Colon (tissue), 2 donors: ENCODE measurements around the gene MGAT5.

ENCODE experiments used
- FAIRE-seq: peaks from 2 replicates; lab custom pipeline; 2012; peaks lifted over from hg19 to GRCh38; lab: Jason Lieb, UNC
- donor health status: control.
- donor health status: control.

Gene MGAT5

GRCh38 chr2:134451347-134451630, 197.4 kb downstream of the MGAT5 start:
- no peak for FAIRE-seq

DNA sequence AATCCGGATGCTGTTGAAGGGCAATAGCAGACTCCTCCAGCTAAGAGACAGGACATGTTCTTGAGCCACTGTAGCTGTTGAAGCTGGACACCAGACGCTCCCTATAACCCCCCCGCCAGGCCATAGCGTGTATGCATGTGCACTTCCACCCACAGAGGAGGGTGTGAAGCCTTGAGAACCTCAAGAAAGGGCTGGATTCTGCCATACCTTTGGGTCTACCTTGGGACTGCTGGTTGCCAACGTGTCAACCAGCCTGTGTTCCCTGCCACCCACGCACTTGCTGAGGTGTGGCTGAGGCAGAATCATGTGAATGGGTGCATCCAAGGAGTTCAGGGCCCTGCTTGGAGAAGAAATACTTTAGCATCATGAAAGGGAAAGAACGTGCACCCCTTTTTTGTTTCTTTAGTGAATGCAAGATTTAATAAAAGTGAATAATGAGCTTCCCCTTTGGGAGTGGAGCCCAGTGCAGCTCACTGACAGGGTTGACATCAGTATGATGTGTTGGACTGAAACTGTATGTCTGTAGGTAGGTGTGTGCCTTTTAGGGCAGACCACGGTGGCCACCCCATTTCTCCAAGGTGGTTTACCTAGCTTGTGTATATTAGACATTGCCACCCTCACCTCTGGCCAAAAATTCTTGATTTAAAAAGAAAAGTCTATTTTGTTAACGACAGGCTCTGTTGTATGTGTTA, 198.3 kb downstream of the MGAT5 start:
- no peak for FAIRE-seq

DNA sequence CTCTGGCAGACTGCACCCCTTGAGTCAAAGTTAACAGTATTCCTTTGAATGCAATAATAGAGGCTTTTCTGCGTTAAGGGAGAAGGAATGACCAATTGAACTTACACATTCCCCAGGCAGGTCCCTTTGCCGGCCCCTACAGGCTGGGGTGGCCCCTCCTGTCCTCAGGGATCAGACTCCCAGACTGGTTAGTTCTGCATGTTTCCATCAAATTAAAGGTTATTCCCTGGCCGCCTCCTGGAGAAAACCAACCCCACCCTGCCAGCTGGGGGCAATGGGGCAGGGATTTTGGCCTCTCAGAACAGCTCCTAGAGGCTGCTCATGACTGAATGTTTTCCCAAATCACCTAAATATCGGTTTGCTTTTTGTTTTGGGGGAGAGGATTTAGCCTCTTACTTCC, 199.6 kb downstream of the MGAT5 start:
- FAIRE-seq, result no peak

- FAIRE-seq, result no peak
These were observed 200.1 kb downstream of the MGAT5 start for GRCh38 chr2:134453973-134454372.

- FAIRE-seq, result no peak
These were observed 200.6 kb downstream of the MGAT5 start for GRCh38 chr2:134454426-134454825.

DNA sequence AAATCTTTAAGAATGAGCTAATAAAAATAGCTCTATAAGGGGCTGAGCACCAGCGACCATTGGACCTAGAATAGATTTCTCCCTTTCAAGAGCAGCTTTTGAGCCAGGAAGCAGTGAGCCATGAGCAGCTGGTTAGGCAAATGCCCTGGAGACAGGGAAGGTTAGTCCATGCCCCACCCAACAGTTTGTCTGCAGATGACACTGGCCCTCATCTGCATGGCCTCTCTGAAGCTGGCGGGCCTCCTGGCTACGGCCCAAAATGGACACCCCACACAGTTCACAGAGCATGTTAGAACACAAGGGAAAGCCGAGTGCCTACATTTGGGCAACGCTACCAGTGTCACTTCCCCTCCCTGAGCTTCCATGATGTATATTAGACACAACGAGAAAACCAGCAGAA, 201.1 kb downstream of the MGAT5 start:
- FAIRE-seq, result no peak

GRCh38 chr2:134455426-134455825, 201.6 kb downstream of the MGAT5 start:
- FAIRE-seq, result no peak

DNA sequence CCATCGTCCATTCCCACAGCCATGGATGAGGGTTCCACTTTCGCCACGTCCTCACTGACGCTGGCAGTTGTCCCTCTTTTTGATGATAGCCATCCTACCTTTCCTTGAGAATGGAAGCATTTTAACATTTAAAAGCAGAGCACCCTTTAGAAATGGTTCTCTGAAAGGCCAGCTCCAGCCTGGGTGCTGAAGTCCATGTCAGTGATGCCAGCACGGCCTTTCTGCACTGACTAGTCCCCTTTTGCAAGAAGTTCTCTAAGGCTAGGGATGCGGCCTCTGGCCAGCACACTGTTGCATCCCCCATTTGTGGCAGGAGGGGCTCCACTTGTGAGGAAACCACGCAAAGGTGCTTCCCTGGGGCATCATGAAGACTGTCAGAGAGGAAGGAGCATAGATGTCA, 203.5 kb downstream of the MGAT5 start:
- no peak for FAIRE-seq

DNA sequence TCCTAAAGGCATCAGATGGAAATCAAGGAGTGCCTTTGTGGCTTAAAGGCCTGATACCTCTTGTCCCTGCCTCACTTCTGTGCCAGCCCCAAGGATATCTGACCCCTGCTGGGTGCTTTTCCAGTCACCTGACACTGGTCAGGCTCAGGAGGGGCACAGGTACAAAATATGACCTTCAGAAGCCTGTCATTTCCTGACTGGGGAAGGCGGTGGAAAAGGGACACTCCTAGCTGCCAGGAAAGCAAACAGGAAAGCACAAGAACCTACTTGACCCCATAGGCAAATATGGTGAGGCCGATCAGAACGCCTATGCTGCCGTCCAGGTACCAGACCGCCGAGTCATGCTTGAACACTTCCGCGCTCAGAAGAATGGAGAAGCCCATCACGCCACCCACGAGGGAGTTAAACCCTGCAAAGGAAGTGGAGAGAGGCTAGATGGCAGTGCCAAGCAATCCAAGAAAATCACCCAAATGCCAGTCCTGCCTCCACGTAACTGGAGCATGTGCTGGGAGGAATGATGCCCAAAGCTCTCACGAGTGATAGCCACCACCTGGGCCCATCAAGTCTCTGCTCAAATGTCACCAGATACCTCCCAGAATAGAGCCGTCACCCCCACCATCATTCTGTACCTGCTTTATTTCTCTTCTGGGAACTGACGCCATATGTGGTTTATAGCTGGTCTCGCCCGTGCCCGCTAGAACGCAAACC, 204.0 kb downstream of the MGAT5 start:
- FAIRE-seq, result no peak

GRCh38 chr2:134458473-134458853, 204.6 kb downstream of the MGAT5 start:
- FAIRE-seq, result no peak

DNA sequence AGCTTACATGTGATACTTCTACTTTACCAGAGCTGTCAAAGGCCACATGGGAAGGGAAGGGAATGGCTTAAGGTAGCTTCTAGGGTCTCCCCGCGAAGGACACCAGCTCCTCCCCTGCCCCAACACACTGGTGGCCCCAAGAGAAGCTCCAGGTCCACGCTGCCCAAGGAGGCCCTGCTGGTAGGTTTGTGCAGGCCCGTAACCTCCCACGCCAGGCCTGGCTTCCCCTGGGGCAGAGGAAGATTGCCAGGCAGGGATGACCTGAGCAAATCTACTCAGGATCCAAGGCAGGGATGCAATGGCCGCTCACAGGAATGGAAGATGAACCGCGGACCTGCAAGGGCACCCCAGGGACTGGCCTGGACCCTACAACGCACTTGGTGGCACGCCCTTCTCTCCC, 205.1 kb downstream of the MGAT5 start:
- FAIRE-seq, result no peak

DNA sequence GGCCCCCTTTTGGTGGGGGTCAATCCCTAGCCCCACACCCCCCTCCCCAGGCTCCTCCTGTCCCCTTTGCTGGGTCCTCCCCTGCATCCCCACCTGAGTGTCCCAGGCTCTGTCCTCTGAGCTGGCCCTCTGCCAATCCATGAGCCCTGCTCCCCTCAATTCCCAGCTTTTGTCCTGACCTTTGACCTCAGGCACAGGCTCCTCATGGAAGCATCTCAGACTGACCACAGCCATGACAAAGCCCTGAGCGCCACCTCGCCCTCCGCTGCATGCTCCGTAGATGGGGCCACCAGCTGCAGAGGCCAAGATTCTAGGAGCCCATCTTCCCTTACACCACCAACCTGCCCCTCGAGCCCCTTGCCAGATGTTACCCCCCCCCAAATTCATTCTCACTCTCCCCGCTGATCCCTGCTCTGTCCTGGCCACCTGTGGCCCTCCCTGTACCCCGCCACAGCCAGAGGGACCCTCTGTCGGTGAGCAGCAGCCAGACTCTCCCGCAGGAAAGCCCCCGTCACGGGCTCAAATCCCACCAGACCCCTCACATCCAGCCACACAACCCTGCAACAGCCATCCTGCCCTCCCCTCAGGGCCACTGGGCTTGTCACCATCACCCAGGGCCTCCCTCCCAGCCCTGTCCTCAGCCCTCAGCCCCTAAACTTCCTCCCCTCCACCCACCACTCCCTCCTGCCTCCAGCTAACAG, 206.0 kb downstream of the MGAT5 start:
- FAIRE-seq, result no peak

- no peak for FAIRE-seq
These were observed 206.7 kb downstream of the MGAT5 start for GRCh38 chr2:134460583-134460998.

DNA sequence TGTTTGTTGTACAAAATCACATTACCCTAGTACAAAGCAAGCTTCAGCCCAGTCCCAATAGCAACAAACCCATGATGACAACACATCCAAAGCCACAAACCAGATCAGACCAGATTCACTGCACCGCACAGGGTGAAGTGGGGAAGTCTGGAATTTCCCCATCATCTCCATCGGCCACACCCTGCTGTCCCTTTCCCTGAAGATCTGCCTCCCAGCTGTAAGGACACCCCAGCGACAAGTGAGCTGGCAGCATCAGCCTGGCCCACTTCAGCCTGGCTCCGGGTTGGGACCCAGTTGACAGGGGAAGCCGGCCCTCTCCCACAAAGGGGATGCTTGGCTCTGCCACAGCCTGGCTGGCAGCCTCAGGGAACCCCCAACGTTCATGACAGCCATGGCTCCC, 207.6 kb downstream of the MGAT5 start:
- no peak for FAIRE-seq

DNA sequence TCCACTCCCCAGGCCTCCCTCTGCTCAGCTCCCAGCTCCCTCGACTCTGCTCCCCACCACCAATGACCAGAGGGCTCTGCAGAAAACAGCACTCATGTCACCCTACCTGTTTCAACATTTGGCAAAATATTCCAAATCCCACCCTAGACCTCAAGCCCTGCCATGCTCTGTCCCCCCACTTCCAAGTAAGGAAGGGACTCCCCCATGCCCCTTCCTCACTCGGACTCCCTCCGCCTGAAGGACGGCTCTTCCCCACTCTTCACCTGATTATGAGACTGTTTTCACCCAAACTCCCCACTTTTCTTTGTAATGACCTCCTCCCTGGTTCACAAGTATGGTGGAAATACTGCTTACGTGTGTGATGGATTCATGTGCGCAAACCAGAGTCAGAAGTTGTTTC, 208.4 kb downstream of the MGAT5 start:
- no peak for FAIRE-seq

- FAIRE-seq, result no peak
These were observed 209.2 kb downstream of the MGAT5 start for GRCh38 chr2:134462791-134463698.

GRCh38 chr2:134463699-134464022, 209.8 kb downstream of the MGAT5 start:
- no peak for FAIRE-seq

DNA sequence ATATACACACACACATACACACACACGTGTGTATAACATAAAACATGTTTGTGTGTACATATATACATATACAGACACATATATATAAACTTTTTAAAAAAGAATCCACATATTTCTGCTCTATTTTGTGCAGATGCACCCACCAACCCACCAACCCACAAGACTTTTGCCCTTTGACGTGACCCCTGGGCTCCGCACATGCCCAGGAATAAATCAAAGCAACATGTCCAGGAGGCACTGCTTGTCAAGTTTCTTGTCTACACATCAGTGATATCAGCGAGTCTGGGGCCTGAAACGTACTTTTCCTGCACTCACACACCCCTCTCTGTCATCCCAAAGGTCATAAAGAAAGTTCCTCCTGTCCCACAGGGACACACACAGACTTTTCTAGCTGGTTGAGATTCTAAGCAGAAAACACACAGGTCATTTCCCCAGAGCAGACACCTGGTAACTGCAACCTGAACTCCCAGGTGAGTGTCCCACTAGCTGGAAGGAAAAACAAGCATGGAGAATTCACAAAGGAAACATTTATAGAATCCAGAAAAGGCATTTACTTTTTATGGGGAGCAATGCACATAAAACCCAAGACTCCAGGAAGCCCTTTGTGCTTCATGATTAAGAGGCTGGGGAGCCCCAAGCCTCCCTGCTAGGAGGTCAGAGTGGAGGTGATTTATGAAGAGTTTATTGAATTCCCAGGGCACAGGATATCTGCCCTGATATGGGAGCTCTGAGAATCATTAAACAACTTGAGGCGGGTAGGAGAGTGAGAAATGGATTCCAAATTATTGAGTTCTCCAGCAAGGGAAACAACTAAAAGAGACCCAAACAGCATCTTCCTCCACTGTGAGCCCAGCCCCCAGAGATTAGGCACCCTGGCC, 211.6 kb downstream of the MGAT5 start:
- FAIRE-seq, result no peak

GRCh38 chr2:134466141-134466540, 212.3 kb downstream of the MGAT5 start:
- FAIRE-seq, result no peak

DNA sequence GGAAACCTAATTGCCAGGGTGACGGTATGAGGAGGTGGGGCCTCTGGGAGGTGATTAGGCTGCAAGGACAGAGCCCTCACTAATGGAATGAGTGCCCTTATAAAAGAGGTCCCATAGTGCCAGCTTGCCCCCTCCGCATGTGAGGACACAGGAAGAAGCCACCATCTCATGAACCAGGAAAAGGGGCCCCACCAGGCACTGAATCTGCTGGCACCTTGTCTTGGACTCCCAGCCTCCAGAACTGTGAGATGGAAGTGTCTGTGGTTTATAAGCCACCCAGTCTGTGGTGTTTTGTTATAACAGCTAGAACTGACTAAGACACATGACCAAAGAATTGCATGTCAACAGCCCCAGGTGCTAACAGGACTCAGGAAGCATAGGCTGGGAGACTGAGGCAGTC, 214.3 kb downstream of the MGAT5 start:
- FAIRE-seq, result no peak

GRCh38 chr2:134468776-134469175, 214.9 kb downstream of the MGAT5 start:
- no peak for FAIRE-seq
